ENCODE results near the gene TRIM7.
"Not testable (repeated sequence)": the region's sequence is repeated elsewhere in the genome, so short reads cannot be mapped to it uniquely, and the experiment has no call there.

TRIM7 gene

GRCh38 chr5:181149806-181150733, 54.9 kb downstream of the TRIM7 start:
- DNase-seq (ENCODE audit: low read depth) = no peak

- DNase-seq (ENCODE audit: low read depth) = no peak
These were observed 55.6 kb downstream of the TRIM7 start for GRCh38 chr5:181149355-181149754.

- not testable (repeated sequence) for DNase-seq (ENCODE audit: low read depth)
These were observed 57.9 kb downstream of the TRIM7 start, which contains the start of gene OR2V2 for GRCh38 chr5:181146927-181147636. TSS of gene OR2V2 (plus strand) at chr5:181147586. CDS start at chr5:181154943, 7,357 bp downstream.

- DNase-seq (ENCODE audit: low read depth) = no peak
These were observed 59.9 kb downstream of the TRIM7 start for GRCh38 chr5:181145133-181145532.

Data from T-helper 22 cell (primary cell).